Measurements from ENCODE around the gene ICOS. TPM values are rescaled to one million over a fixed set of nuclear protein-coding genes. Genes with fewer than 3 reads are reported as not detected.
"Not testable (repeated sequence)": the region's sequence is repeated elsewhere in the genome, so short reads cannot be mapped to it uniquely, and the experiment has no call there.

The ICOS gene
- total and polyA plus RNA-seq, 9 donors = 0.05 to 0.40 (median 0.11) TPM; not detected in 4

DNA sequence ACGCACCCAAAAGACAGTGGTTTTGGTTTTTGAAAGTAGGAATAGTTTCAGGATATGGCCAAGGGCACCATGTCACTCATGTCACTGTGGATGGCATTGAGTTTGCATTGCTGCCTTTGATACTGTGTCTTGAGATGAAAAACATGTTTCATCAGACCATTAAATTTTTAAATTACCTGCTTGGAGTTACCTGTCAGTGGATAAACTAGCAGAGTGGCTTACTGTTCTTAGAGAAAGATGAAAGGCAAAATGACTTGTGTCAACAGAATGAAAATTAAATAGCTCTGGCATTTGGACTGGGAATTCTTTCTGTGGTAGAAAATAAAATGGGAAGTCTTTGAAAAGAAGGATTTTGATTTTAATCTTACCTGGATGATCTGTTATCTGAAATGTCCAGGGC is 386 bp downstream of the ICOS start:
- Histone ChIP-seq H3K4me1 (ENCODE audit: insufficient read depth) (no peaks in the 10 kb centered on the region), H3K27me3 (no peaks in the 10 kb centered on the region), H3K9me3 (no peaks in the 10 kb centered on the region), H3K27ac (no peak overlapping the region), H3K4me3 (no peak overlapping the region), H3K36me3 (no peaks in the 10 kb centered on the region)
- intact Hi-C loops (cut with DNase I) = no loop called here
- no peak for DNase-seq
- 93 to 100% (median 97%) methylated on average over 1 of the region's 1 CpG for WGBS, 3 donors
- TF ChIP-seq CTCF (IDR thresholded peaks at IDR 0.05) (no peak), EP300 (IDR thresholded peaks at IDR 0.05) (no peak), POLR2A (IDR thresholded peaks at IDR 0.05) (no peak)

DNA sequence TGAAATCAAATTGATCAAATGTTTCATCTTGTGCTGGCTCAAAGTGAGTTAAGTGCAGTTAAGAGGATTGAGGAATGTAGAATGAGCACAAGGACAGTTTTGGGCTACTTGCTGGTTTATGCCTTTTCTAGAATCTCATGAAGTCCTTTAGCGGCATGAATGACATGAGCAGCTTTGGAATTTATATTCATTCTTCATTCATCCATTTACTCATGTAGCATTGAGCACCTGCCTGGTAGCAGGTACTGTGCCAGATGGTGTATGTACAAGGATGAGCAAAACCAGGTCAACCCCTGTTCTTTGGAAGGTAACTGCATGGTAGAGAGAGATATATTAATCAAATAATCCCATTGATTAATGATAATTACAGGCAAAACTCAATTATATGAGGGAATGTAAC is 1.2 kb downstream of the ICOS start:
- H3K9me3 ChIP-seq = no peaks in the 10 kb centered on the region
- no peak for DNase-seq
- no peaks in the 10 kb centered on the region for H3K4me1 ChIP-seq (ENCODE audit: insufficient read depth)
- no peaks in the 10 kb centered on the region for H3K36me3 ChIP-seq
- H3K27me3 ChIP-seq = no peaks in the 10 kb centered on the region
- intact Hi-C loops (cut with DNase I) = no loop called here
- no peak overlapping the region for H3K27ac ChIP-seq
- H3K4me3 ChIP-seq = no peak overlapping the region
- 96 to 97% (median 97%) methylated on average over 1 of the region's 1 CpG for WGBS, 3 donors
- no peak for TF ChIP-seq POLR2A (IDR thresholded peaks at IDR 0.05)
- TF ChIP-seq EP300 (IDR thresholded peaks at IDR 0.05) = no peak
- no peak for TF ChIP-seq CTCF (IDR thresholded peaks at IDR 0.05)

DNA sequence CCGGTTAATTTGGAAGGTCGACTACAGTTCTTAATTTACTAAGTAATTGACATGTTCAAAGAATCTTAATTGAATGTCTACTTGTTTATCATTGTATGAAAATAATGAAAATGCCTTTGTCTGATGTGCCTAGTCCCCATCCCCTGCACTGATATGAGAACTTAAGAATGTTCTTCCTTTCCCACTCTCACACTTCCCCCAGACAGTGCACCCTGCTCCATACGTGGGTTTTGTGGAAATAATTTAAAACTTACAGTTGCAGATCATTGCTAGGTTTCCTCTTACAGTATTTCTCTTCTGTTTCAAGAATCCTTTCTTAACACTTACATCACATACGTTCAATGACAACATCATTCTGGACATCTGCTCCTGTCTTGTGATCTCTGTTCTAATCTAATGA is 3.5 kb downstream of the ICOS start:
- TF ChIP-seq POLR2A (IDR thresholded peaks at IDR 0.05) (no peak), EP300 (IDR thresholded peaks at IDR 0.05) (no peak), CTCF (IDR thresholded peaks at IDR 0.05) (no peak)
- no peaks in the 10 kb centered on the region for H3K4me1 ChIP-seq (ENCODE audit: insufficient read depth)
- intact Hi-C loops (cut with DNase I) = no loop called here
- H3K27ac ChIP-seq = no peak overlapping the region
- H3K27me3 ChIP-seq = no peaks in the 10 kb centered on the region
- no peak overlapping the region for H3K4me3 ChIP-seq
- H3K36me3 ChIP-seq = no peaks in the 10 kb centered on the region
- no peak for DNase-seq
- no peaks in the 10 kb centered on the region for H3K9me3 ChIP-seq
- WGBS, 3 donors = 67 to 73% (median 67%) methylated on average over 4 of the region's 4 CpGs

DNA sequence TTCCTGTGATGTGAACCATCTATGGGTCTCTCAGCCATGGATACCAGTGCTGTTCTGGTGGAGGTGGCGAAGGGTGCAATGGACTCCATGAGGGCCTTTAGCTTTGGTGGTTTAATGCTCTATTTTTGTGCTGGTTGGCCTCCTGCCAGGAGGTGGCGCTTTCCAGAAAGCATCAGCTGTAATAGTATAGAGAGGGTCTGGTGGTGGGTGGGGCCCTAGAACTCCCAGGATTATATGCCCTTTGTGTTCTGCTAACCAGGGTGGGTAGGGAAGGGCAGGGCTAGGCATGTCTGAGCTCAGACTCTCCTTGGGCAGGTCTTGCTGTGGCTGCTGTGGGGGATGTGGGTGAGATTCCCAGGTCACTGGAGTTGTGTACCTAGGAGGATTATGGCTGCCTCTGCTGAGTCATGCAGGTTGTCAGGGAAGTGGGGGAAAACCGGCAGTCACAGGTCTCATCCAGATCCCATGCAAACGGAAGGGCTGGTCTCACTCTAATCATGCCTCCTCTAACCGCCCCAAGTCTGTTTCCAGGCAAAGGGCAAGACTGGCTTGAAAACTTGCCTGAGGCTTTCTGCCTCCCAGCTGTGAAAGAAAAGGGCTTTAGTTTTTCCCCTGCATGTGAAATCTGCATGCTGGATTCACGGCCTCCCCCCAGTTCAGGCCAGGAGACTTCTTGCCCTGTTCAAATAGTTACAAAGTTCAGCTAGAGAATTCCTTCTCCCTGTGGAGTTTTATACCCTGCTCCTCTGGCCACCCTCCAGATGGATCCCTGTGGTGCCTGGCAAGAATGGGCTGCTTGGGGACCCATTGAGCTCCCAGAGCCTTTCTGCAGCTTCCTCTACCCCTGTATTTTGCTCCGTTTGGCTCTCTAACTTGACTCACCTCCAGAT is 7.2 kb downstream of the ICOS start:
- H3K36me3 ChIP-seq; DNase-seq; H3K27ac ChIP-seq; intact Hi-C loops (cut with DNase I); H3K9me3 ChIP-seq; H3K27me3 ChIP-seq; H3K4me1 ChIP-seq (ENCODE audit: insufficient read depth); H3K4me3 ChIP-seq: not testable (repeated sequence)
- WGBS, 3 donors = 95 to 97% (median 97%) methylated on average over 7 of the region's 7 CpGs

DNA sequence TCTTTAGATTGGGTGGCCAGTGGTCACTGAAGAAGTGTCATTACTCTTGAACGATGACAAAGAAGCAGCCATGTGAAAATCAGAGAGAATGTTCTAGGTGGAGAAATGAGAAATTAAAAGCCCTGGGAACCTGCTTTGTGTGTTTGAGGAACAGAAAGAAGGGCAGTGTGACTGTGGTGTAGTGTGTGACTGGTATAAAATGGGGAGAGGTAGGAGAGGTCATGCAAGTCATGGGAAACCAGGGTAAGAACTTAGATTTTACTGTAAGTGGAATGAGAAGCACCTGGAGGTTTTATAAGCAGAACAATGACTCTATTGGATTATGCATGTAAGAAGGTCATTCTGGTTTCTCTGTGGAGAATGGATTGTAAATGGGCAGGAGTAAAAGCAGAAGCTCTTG is 12.2 kb downstream of the ICOS start:
- WGBS, 3 donors = 82 to 94% (median 88%) methylated on average over 1 of the region's 1 CpG
- no peaks in the 10 kb centered on the region for H3K36me3 ChIP-seq
- no peak overlapping the region for H3K4me3 ChIP-seq
- intact Hi-C loops (cut with DNase I) = no loop called here
- no peaks in the 10 kb centered on the region for H3K4me1 ChIP-seq (ENCODE audit: insufficient read depth)
- H3K27me3 ChIP-seq = no peaks in the 10 kb centered on the region
- TF ChIP-seq POLR2A (IDR thresholded peaks at IDR 0.05) (no peak), EP300 (IDR thresholded peaks at IDR 0.05) (no peak), CTCF (IDR thresholded peaks at IDR 0.05) (no peak)
- H3K9me3 ChIP-seq = no peaks in the 10 kb centered on the region
- no peak for DNase-seq
- no peak overlapping the region for H3K27ac ChIP-seq

All from ovary (tissue), 9 donors.